MG63 (cell line): ENCODE measurements around the gene STARD9. TPM values are rescaled to one million over a fixed set of nuclear protein-coding genes. Genes with fewer than 3 reads are reported as not detected.
"Not testable (repeated sequence)": the region's sequence is repeated elsewhere in the genome, so short reads cannot be mapped to it uniquely, and the experiment has no call there.

Experiments
- DNase-seq: peaks from one replicate; pipeline ENCODE4 v3.0.0-alpha.2; 2020
- H3K27me3 ChIP-seq: fragments of 250-450 bp; sonication (Bioruptor Pico); 2 replicates; pipeline ENCODE4 v1.5.1; 2020; ENCODE audit warnings: mild to moderate bottlenecking, moderate library complexity
- H3K36me3 ChIP-seq: fragments of 250-450 bp; sonication (Bioruptor Pico); 2 replicates; pipeline ENCODE4 v1.5.1; 2020; ENCODE audit warnings: mild to moderate bottlenecking, moderate library complexity
- H3K4me3 ChIP-seq: fragments of 250-450 bp; sonication (Bioruptor Pico); 2 replicates; pipeline ENCODE4 v1.5.1; 2020; ENCODE audit warnings: mild to moderate bottlenecking, moderate library complexity
- H3K9me3 ChIP-seq: fragments of 250-450 bp; sonication (Bioruptor Pico); 2 replicates; pipeline ENCODE4 v1.5.1; 2020; ENCODE audit warnings: mild to moderate bottlenecking, moderate library complexity
- total RNA-seq: library from RNA; depleted of rRNA; stranded (reverse); fragments of >200 nt; shearing (Covaris generic); gene quantifications from 2 replicates; pipeline ENCODE4 v1.2.3, GENCODE V29; 2014; ENCODE audit warnings: low replicate concordance; rRNA removed

STARD9 gene
- total RNA-seq, 1 experiment from 2014 or later, result 0.10 TPM

GRCh38 chr15:42749266-42749665 is 173.9 kb downstream of the STARD9 start:
- no peaks in the 10 kb centered on the region for H3K9me3 ChIP-seq
- no peak for DNase-seq
- no peak overlapping the region for H3K4me3 ChIP-seq
- H3K27me3 ChIP-seq, result no peaks in the 10 kb centered on the region
- peaks cover 6% of the 10 kb centered on the region for H3K36me3 ChIP-seq

DNA sequence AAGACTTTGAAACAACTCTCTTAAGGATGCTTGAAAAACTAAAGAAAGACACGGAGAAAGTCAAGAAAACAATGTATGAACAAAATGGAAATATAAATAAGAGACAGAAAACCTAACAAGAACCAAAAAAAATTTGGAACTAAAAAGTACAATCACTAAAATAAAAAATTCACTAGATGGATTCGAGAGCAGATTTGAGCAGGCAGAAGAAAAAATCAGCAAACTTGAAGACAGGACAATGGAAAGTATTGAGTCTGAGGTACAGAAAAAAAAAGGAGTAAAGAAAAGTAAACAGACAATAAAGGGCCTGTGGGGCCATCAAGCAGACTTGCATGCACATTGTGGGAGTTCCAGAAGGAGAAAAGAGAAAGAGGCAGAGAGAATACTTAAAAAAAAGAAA is 174.9 kb downstream of the STARD9 start:
- no peak overlapping the region for H3K4me3 ChIP-seq
- H3K36me3 ChIP-seq, result peaks cover 6% of the 10 kb centered on the region
- no peak for DNase-seq
- H3K9me3 ChIP-seq, result no peaks in the 10 kb centered on the region
- no peaks in the 10 kb centered on the region for H3K27me3 ChIP-seq

DNA sequence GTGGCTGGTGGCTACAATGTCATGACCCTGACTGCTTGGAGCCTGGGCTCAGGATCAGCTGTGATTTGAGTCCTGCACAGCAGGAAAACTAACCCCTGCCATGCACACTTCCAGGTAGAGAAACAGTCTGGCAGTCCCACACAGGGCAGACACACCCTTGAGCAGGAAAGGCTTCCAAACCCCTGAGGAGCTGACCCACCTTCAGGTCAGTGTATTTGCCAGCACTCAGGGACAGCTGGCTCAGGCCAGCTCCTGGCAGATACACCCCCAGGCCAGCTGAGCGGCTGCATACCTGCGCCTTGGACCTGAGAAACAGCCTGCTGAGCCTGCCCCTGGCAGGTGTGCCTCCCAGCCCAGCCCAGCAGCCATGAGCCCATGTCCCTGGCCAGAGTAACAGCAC is 183.7 kb downstream of the STARD9 start:
- Histone ChIP-seq H3K36me3 (no peaks in the 10 kb centered on the region; the same call in 1 of the 2 replicates), H3K9me3 (peaks cover 19% of the 10 kb centered on the region), H3K4me3 (no peak overlapping the region), H3K27me3 (no peaks in the 10 kb centered on the region)
- DNase-seq, result no peak

GRCh38 chr15:42760759-42761158 is 185.4 kb downstream of the STARD9 start:
- Histone ChIP-seq H3K36me3 (no peaks in the 10 kb centered on the region; the same call in 1 of the 2 replicates), H3K27me3 (no peaks in the 10 kb centered on the region), H3K4me3 (no peak overlapping the region), H3K9me3 (peaks cover 19% of the 10 kb centered on the region)
- DNase-seq, result no peak

GRCh38 chr15:42761813-42762212 is 186.4 kb downstream of the STARD9 start:
- H3K36me3 ChIP-seq, DNase-seq, H3K4me3 ChIP-seq, H3K27me3 ChIP-seq: not testable (repeated sequence)
- H3K9me3 ChIP-seq, result peaks cover 19% of the 10 kb centered on the region

GRCh38 chr15:42764154-42764731 is 188.8 kb downstream of the STARD9 start:
- not testable (repeated sequence) for H3K36me3 ChIP-seq, H3K4me3 ChIP-seq, DNase-seq, H3K27me3 ChIP-seq
- H3K9me3 ChIP-seq, result peaks cover 23% of the 10 kb centered on the region

- DNase-seq, H3K4me3 ChIP-seq, H3K36me3 ChIP-seq, H3K27me3 ChIP-seq: not testable (repeated sequence)
- peaks cover 12% of the 10 kb centered on the region; the same call in 1 of the 2 replicates for H3K9me3 ChIP-seq
Measured at GRCh38 chr15:42766109-42766508, 190.7 kb downstream of the STARD9 start.

Other genes with a start within 250 kb of the STARD9 start
- gene CAPN3, start 216.1 kb upstream of the STARD9 start, total RNA-seq, result not detected in 2 replicates
- 22.6 and 26.7 TPM in 2 replicates for gene ZNF106, start 84.5 kb upstream of the STARD9 start, total RNA-seq
- gene SNAP23, start 80.0 kb upstream of the STARD9 start, total RNA-seq, result 49.3 and 52.1 TPM in 2 replicates
- 5.8 and 6.1 TPM in 2 replicates for gene LRRC57, start 26.8 kb upstream of the STARD9 start, total RNA-seq
- 17.1 and 20.0 TPM in 2 replicates for gene HAUS2, start 26.8 kb upstream of the STARD9 start, total RNA-seq
- 7.9 and 9.5 TPM in 2 replicates for gene CDAN1, start 161.5 kb downstream of the STARD9 start, total RNA-seq